Upper lobe of left lung (tissue), 6 donors: ENCODE results near the gene TTLL10. TPM values are rescaled to one million over a fixed set of nuclear protein-coding genes. Genes with fewer than 3 reads are reported as not detected.

Source experiments
- ATAC-seq, 2 donors: fragments of 200-7000 bp; cut with Tn5 transposase; one replicate each; pipeline ENCODE4 v1.9.1; 2022; ENCODE audit warnings: mild to moderate bottlenecking in 2 of 2, moderate library complexity in 2 of 2; ENCODE audit not compliant: low FRiP score in 2 of 2
- DNase-seq, 2 donors: peaks; one replicate each; pipeline ENCODE4 v3.0.0-alpha.2; 2019 to 2020
- H3K27ac ChIP-seq, 4 donors: fragments of 200-600 bp; sonication (generic); one replicate each; pipeline ENCODE4 v1.5.1; 2016 to 2019
- H3K27me3 ChIP-seq, 4 donors: fragments of 200-600 bp; sonication (generic); one replicate each; pipeline ENCODE4 v1.5.1; 2017 to 2019
- H3K36me3 ChIP-seq, 4 donors: fragments of 200-600 bp; sonication (generic); one replicate each; pipeline ENCODE4 v1.5.1; 2016 to 2019
- H3K4me1 ChIP-seq, 4 donors: fragments of 200-600 bp; sonication (generic); one replicate each; pipeline ENCODE4 v1.5.1; 2018 to 2019
- H3K4me3 ChIP-seq, 4 donors: fragments of 200-600 bp; sonication (generic); one replicate each; pipeline ENCODE4 v1.5.1; 2017 to 2019; ENCODE audit warnings: mild to moderate bottlenecking in 2 of 4, moderate library complexity in 1 of 4
- H3K9me3 ChIP-seq, 4 donors: fragments of 200-600 bp; sonication (generic); one replicate each; pipeline ENCODE4 v1.5.1; 2018 to 2019
- CTCF ChIP-seq, 6 experiments: fragments of 450-650 bp in 4 of 6; fragments of 200-600 bp in 2 of 6; sonication (generic) in 2 of 6; IDR thresholded peaks; one replicate each; pipeline ENCODE4 v1.5.1; 2016 to 2019; ENCODE audit warnings: antibody characterized with exemption in 6 of 6
- EP300 ChIP-seq, 4 donors: sonication (generic); formaldehyde crosslinking; IDR thresholded peaks; one replicate each; pipeline ENCODE4 v1.5.1; 2017; ENCODE audit warnings: antibody characterized with exemption in 4 of 4, control low read depth in 2 of 4
- POLR2A ChIP-seq, 4 donors: fragments of 450-650 bp; IDR thresholded peaks; one replicate each; pipeline ENCODE4 v1.5.1; 2016 to 2017; ENCODE audit warnings: antibody characterized with exemption in 4 of 4, mild to moderate bottlenecking in 2 of 4
- POLR2AphosphoS5 ChIP-seq, 2 donors: sonication (generic); formaldehyde crosslinking; IDR thresholded peaks; one replicate each; pipeline ENCODE4 v1.5.1; 2017; ENCODE audit warnings: antibody characterized with exemption in 2 of 2
- WGBS, 2 donors: methylation state at CpG; one replicate each; pipeline ENCODE4 v1.1.5; 2017 to 2018; 5-methylcytosine and 5-hydroxymethylcytosine counted together
- total RNA-seq, 6 donors: library from RNA; depleted of rRNA in 4 of 6; stranded (reverse); fragments of >200 nt in 4 of 6; gene quantifications; one replicate each; pipeline versions ENCODE4 v1.1.0 to v1.2.1, GENCODE V29; 2016 to 2021
- donor health status: DM: no; HTN: no; CAD: no; lungs with moderate emphysema.
- donor health status: DM: no; HTN: yes; CAD: no; lungs with severe emphysema.

TTLL10 gene
- total RNA-seq, 6 donors from 2014 or later, result 0.86 to 14.5 (median 5.8) TPM

- 65 to 71% methylated on average over 4 of the region's 4 CpGs for WGBS, 2 donors
- ATAC-seq, result no peak
- no peak overlapping the region for H3K27ac ChIP-seq
These were observed 19.8 kb upstream of the TTLL10 start for GRCh38 chr1:1153874-1154273.

GRCh38 chr1:1155258-1155657 is 18.4 kb upstream of the TTLL10 start:
- Histone ChIP-seq H3K9me3 (no peaks in the 10 kb centered on the region), H3K27me3 (no peaks in the 10 kb centered on the region), H3K4me1 (peaks cover 8 to 19% (median 12%) of the 10 kb centered on the region in 4 donors), H3K4me3 (no peak overlapping the region), H3K36me3 (no peaks in the 10 kb centered on the region), H3K27ac (no peak overlapping the region)
- ATAC-seq (no peak), DNase-seq (no peak)
- WGBS, 2 donors, result 86 to 89% methylated on average over 9 to 10 of the region's 10 CpGs
- TF ChIP-seq POLR2A (IDR thresholded peaks at IDR 0.05) (no peak), POLR2AphosphoS5 (IDR thresholded peaks at IDR 0.05) (no peak), EP300 (IDR thresholded peaks at IDR 0.05) (no peak)

More at GRCh38 chr1:1153874-1154273, 19.8 kb upstream of the TTLL10 start:
- Histone ChIP-seq H3K9me3 (no peaks in the 10 kb centered on the region), H3K4me3 (no peak overlapping the region), H3K4me1 (peaks cover 6 to 16% (median 11%) of the 10 kb centered on the region in 4 donors), H3K27me3 (no peaks in the 10 kb centered on the region), H3K36me3 (no peaks in the 10 kb centered on the region)
- DNase-seq, result no peak
- TF ChIP-seq POLR2A (IDR thresholded peaks at IDR 0.05) (no peak), EP300 (IDR thresholded peaks at IDR 0.05) (no peak), POLR2AphosphoS5 (IDR thresholded peaks at IDR 0.05) (no peak), CTCF (IDR thresholded peaks at IDR 0.05) (no peak)

- DNase-seq (peak in 1 of 2 donors; percentile 69), ATAC-seq (peak in 1 of 2 donors; percentile 5)
- peak overlapping the region in 3 of 4 donors; percentile 11 to 34 (median 30) for H3K27ac ChIP-seq
- H3K36me3 ChIP-seq, result no peaks in the 10 kb centered on the region
- H3K27me3 ChIP-seq, result no peaks in the 10 kb centered on the region
- H3K9me3 ChIP-seq, result no peaks in the 10 kb centered on the region
- no peak overlapping the region for H3K4me3 ChIP-seq
- 80 to 87% methylated on average over 15 to 21 of the region's 26 CpGs for whole genome bisulfite sequencing, 2 donors
- TF ChIP-seq POLR2AphosphoS5 (IDR thresholded peaks at IDR 0.05) (no peak), EP300 (IDR thresholded peaks at IDR 0.05) (no peak), POLR2A (IDR thresholded peaks at IDR 0.05) (no peak)
- H3K4me1 ChIP-seq, result peaks cover 8 to 19% (median 12%) of the 10 kb centered on the region in 4 donors
These were observed 17.3 kb upstream of the TTLL10 start for GRCh38 chr1:1156140-1157032.

- WGBS, 2 donors, result 61 to 100% methylated on average over 1 to 5 of the region's 9 CpGs
- no peak for ATAC-seq
- peak overlapping the region in 2 of 4 donors; percentile 11 to 30 for H3K27ac ChIP-seq
- H3K36me3 ChIP-seq, result no peaks in the 10 kb centered on the region
- no peak for DNase-seq
- H3K4me1 ChIP-seq, result peaks cover 8 to 19% (median 13%) of the 10 kb centered on the region in 4 donors
- H3K4me3 ChIP-seq, result no peak overlapping the region
- no peak for TF ChIP-seq EP300 (IDR thresholded peaks at IDR 0.05)
- TF ChIP-seq CTCF (IDR thresholded peaks at IDR 0.05), result no peak
- no peak for TF ChIP-seq POLR2A (IDR thresholded peaks at IDR 0.05)
- TF ChIP-seq POLR2AphosphoS5 (IDR thresholded peaks at IDR 0.05), result no peak
- H3K9me3 ChIP-seq, result no peaks in the 10 kb centered on the region
- no peaks in the 10 kb centered on the region for H3K27me3 ChIP-seq
These were observed 16.7 kb upstream of the TTLL10 start for GRCh38 chr1:1157033-1157365.

GRCh38 chr1:1157426-1157913 is 16.2 kb upstream of the TTLL10 start:
- peaks cover 8 to 19% (median 14%) of the 10 kb centered on the region in 4 donors for H3K4me1 ChIP-seq
- ATAC-seq (peak; percentile 92 to 96), DNase-seq (peak; percentile 93 to 94)
- 2% methylated on average over 21 of the region's 29 CpGs; no CpG with 5 or more reads in 1 of the 2 donors for WGBS, 2 donors
- TF ChIP-seq EP300 (IDR thresholded peaks at IDR 0.05) (no peak), POLR2A (IDR thresholded peaks at IDR 0.05) (peak; percentile 52 to 95 (median 70)), POLR2AphosphoS5 (IDR thresholded peaks at IDR 0.05) (peak; percentile 66 to 82)
- no peaks in the 10 kb centered on the region for H3K9me3 ChIP-seq
- H3K36me3 ChIP-seq, result no peaks in the 10 kb centered on the region
- H3K27me3 ChIP-seq, result no peaks in the 10 kb centered on the region
- peak overlapping the region; percentile 94 to 99 (median 96) for H3K27ac ChIP-seq
- peak overlapping the region; percentile 63 to 77 (median 66) for H3K4me3 ChIP-seq
